Tibial nerve (tissue), 4 donors: Measurements from ENCODE around the gene JPH4. TPM values are rescaled to one million over a fixed set of nuclear protein-coding genes. Genes with fewer than 3 reads are reported as not detected.

Source experiments
- DNase-seq, 2 donors: peaks; one replicate each; pipeline ENCODE4 v3.0.0-alpha.2; 2019; ENCODE audit warnings: low spot score in 2 of 2
- H3K27ac ChIP-seq, 4 donors: fragments of 200-600 bp; sonication (generic) in 3 of 4; one replicate each; pipeline ENCODE4 v1.5.1; 2017 to 2019; ENCODE audit warnings: mild to moderate bottlenecking in 1 of 4
- H3K27me3 ChIP-seq, 2 donors: fragments of 200-600 bp; sonication (generic) in 1 of 2; one replicate each; pipeline versions ENCODE4 v1.5.1 to v1.6.0; 2017 to 2019
- H3K36me3 ChIP-seq, 3 donors: fragments of 200-600 bp; sonication (generic); one replicate each; pipeline ENCODE4 v1.5.1; 2018 to 2019
- H3K4me1 ChIP-seq, 4 donors: fragments of 200-600 bp; sonication (generic) in 3 of 4; one replicate each; pipeline ENCODE4 v1.5.1; 2017 to 2019
- H3K4me3 ChIP-seq, 4 donors: fragments of 200-600 bp; sonication (generic) in 3 of 4; one replicate each; pipeline ENCODE4 v1.5.1; 2017 to 2019; ENCODE audit warnings: mild to moderate bottlenecking in 1 of 4, moderate library complexity in 1 of 4
- H3K9me3 ChIP-seq, 4 donors: fragments of 200-600 bp; sonication (generic) in 3 of 4; one replicate each; pipeline ENCODE4 v1.5.1; 2017 to 2019
- EP300 ChIP-seq, 2 donors: sonication (generic); formaldehyde crosslinking; IDR thresholded peaks; one replicate each; pipeline ENCODE4 v1.6.1; 2017; ENCODE audit warnings: antibody characterized with exemption in 2 of 2, mild to moderate bottlenecking in 1 of 2
- POLR2A ChIP-seq, 2 donors: fragments of 450-650 bp; IDR thresholded peaks; one replicate each; pipeline ENCODE4 v1.6.1; 2017; ENCODE audit warnings: antibody characterized with exemption in 2 of 2, mild to moderate bottlenecking in 2 of 2, moderate library complexity in 2 of 2
- WGBS, 2 donors: methylation state at CpG; one replicate each; pipeline ENCODE4 v1.1.5; 2018; 5-methylcytosine and 5-hydroxymethylcytosine counted together
- total RNA-seq, 4 donors: library from RNA; depleted of rRNA; stranded (reverse); fragments of >200 nt; gene quantifications; one replicate each; pipeline ENCODE4 v1.1.0, GENCODE V29; 2016
- TF ChIP-seq, protein P1 (sequence below), 5 experiments: fragments of 200-600 bp in 3 of 5; fragments of 450-650 bp in 2 of 5; sonication (generic) in 3 of 5; IDR thresholded peaks; one replicate each; pipeline ENCODE4 v1.5.1; 2016 to 2019; ENCODE audit warnings: antibody characterized with exemption in 5 of 5, mild to moderate bottlenecking in 3 of 5, moderate library complexity in 2 of 5

The JPH4 gene
- total RNA-seq, 4 donors from 2014 or later, result 1.2 to 2.9 (median 2.2) TPM

DNA sequence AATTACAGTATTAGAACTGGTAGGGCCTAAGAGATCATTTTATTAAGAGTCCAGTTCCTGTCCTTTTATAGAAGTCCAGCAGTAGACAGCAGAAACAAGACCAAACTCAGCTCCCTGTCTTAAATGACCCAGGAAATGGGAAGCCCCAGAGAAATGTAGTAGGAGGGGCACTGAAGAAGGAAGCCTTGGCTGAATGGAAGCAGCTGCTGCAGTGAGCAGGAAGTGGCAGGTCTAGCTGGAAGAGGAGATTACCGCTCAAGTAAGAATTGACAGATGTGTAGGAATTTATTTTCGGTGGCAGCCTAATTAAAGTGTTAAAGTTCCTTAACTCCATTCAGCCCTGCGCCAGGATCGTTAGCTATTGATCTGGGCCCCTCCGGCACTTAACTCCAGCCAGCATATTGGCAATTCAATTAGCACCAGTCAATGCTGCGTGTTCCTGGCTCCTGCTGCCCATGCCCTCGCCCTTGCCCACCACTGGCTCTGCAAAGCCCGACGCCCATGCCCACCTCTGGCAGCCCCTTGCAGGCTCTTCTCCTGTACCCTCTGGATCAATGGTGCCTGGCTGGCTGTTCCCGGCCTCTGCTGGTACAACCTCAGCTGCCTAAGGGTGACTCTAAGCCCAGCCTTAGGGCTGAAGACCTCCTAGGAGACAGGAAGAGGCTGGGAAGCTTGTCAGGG, 48.1 kb downstream of the JPH4 start:
- WGBS, 2 donors, result 49 to 63% methylated on average over 10 of the region's 10 CpGs
- Histone ChIP-seq H3K27me3 (no peaks in the 10 kb centered on the region), H3K9me3 (no peaks in the 10 kb centered on the region), H3K27ac (peak overlapping the region in 2 of 4 donors; percentile 71 to 81), H3K4me1 (peaks cover 0 to 35% (median 6%) of the 10 kb centered on the region in 4 donors), H3K36me3 (peaks cover 0 to 44% (median 0%) of the 10 kb centered on the region in 3 donors), H3K4me3 (no peak overlapping the region)
- no peak for DNase-seq
- TF ChIP-seq, protein P1, sequence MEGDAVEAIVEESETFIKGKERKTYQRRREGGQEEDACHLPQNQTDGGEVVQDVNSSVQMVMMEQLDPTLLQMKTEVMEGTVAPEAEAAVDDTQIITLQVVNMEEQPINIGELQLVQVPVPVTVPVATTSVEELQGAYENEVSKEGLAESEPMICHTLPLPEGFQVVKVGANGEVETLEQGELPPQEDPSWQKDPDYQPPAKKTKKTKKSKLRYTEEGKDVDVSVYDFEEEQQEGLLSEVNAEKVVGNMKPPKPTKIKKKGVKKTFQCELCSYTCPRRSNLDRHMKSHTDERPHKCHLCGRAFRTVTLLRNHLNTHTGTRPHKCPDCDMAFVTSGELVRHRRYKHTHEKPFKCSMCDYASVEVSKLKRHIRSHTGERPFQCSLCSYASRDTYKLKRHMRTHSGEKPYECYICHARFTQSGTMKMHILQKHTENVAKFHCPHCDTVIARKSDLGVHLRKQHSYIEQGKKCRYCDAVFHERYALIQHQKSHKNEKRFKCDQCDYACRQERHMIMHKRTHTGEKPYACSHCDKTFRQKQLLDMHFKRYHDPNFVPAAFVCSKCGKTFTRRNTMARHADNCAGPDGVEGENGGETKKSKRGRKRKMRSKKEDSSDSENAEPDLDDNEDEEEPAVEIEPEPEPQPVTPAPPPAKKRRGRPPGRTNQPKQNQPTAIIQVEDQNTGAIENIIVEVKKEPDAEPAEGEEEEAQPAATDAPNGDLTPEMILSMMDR (IDR thresholded peaks at IDR 0.05), result no peak
- TF ChIP-seq POLR2A (IDR thresholded peaks at IDR 0.05) (no peak), EP300 (IDR thresholded peaks at IDR 0.05) (no peak)

DNA sequence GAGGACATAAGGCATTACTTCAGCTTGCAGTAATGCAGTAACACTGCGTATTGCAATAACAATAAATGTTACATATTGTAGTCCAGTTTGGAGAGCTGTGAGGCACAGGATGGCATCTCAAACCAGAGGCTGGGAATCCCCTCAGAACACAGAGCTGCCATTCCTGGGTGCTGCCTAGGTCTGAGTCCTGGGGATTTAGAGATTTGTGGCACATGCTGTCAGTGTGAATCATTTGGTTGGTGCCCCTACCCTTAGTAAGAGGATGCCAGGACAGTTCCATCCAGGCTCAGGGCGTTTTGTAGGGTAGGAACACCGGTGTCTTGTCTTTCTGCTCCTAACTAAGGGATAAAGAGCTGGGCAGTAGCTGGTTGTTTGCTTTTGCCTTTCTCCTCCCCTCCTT, 49.6 kb downstream of the JPH4 start:
- Histone ChIP-seq H3K27me3 (no peaks in the 10 kb centered on the region), H3K4me1 (peaks cover 0 to 35% (median 6%) of the 10 kb centered on the region in 4 donors), H3K4me3 (no peak overlapping the region), H3K27ac (peak overlapping the region in 3 of 4 donors; percentile 15 to 81 (median 71)), H3K36me3 (peaks cover 0 to 43% (median 0%) of the 10 kb centered on the region in 3 donors), H3K9me3 (no peaks in the 10 kb centered on the region)
- TF ChIP-seq, protein P1 (IDR thresholded peaks at IDR 0.05), result no peak
- TF ChIP-seq EP300 (IDR thresholded peaks at IDR 0.05) (no peak), POLR2A (IDR thresholded peaks at IDR 0.05) (no peak)
- 39 to 54% methylated on average over 3 of the region's 3 CpGs for WGBS, 2 donors
- DNase-seq, result no peak

DNA sequence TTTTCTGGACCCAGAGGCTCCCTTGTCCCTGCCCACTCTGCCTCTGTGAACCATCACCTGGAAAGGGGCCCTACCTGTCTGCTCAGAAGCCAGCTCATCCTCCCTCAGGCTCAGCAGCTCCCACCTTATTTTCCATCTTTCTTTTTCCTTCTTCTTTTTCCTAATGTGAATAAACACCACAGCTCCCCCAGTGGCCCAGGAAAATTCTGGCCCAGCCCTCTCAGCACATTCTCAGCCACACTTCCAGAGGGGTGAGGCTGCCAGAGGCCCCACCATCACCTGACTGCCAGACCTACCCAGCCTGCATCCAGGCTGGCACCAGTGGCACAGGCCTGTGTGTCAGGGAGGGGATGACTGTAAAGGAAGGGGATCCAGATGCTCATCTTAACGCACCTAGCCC, 50.0 kb downstream of the JPH4 start:
- TF ChIP-seq, protein P1 (IDR thresholded peaks at IDR 0.05), result peak in 2 of 5 experiments; percentile 14
- no peak for TF ChIP-seq POLR2A (IDR thresholded peaks at IDR 0.05)
- H3K4me1 ChIP-seq, result peaks cover 0 to 35% (median 6%) of the 10 kb centered on the region in 4 donors
- DNase-seq, result no peak
- WGBS, 2 donors, result 45 to 46% methylated on average over 1 of the region's 1 CpG
- peaks cover 0 to 43% (median 0%) of the 10 kb centered on the region in 3 donors for H3K36me3 ChIP-seq
- H3K4me3 ChIP-seq, result no peak overlapping the region
- H3K27ac ChIP-seq, result peak overlapping the region in 3 of 4 donors; percentile 15 to 81 (median 71)
- no peaks in the 10 kb centered on the region for H3K27me3 ChIP-seq
- no peaks in the 10 kb centered on the region for H3K9me3 ChIP-seq

DNA sequence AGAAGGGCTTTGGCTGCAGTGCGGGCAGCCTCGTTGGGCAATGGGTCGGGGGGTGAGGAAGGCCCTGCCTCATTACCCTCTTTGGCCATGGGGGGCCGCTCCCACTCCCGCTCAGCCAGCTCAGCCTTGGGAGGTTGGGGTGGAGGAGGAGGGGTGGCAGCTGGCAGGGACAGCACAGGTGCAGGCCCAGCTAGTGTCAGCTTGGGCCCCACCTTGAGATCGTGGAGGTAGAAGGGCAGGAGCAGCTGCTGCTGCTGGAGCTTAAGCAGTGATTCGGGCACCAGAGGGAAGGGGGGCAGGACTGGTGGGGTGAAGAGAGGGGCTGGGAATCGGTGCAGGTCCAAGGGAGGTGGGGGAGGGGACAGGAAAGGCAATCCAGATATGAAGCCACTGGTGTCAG, 53.0 kb downstream of the JPH4 start:
- Histone ChIP-seq H3K4me1 (peaks cover 0 to 26% (median 4%) of the 10 kb centered on the region in 4 donors), H3K4me3 (no peak overlapping the region), H3K27ac (no peak overlapping the region), H3K36me3 (peaks cover 0 to 57% (median 0%) of the 10 kb centered on the region in 3 donors), H3K9me3 (no peaks in the 10 kb centered on the region), H3K27me3 (no peaks in the 10 kb centered on the region)
- 83 to 86% methylated on average over 8 of the region's 8 CpGs for WGBS, 2 donors
- no peak for DNase-seq
- TF ChIP-seq EP300 (IDR thresholded peaks at IDR 0.05), result no peak
- no peak for TF ChIP-seq POLR2A (IDR thresholded peaks at IDR 0.05)
- TF ChIP-seq, protein P1 (IDR thresholded peaks at IDR 0.05), result no peak

DNA sequence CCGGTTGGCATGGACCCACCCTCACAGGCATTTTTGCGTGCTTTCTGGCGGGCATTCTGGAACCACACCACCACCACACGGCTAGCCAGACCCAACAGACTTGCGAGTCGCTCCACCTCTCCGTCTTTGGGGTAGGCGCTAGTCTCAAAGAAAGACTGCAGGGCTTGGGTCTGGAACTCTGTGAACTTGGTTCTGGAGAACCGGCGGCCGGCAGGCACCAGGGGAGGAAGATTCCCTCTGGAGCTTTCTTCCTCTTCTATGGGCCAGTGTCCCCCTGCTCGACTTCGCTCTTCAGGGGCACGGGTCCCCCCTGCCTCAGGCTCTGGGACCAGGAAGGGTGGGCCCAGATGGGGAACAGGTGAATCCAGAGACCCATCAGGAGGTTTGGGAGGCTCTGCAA, 53.6 kb downstream of the JPH4 start:
- TF ChIP-seq EP300 (IDR thresholded peaks at IDR 0.05), result no peak
- TF ChIP-seq, protein P1 (IDR thresholded peaks at IDR 0.05), result no peak

More for the DNA sequence above, 53.6 kb downstream of the JPH4 start:
- H3K36me3 ChIP-seq, result peaks cover 0 to 59% (median 0%) of the 10 kb centered on the region in 3 donors
- H3K27ac ChIP-seq, result no peak overlapping the region
- H3K4me3 ChIP-seq, result no peak overlapping the region
- WGBS, 2 donors, result 90 to 96% methylated on average over 13 to 14 of the region's 14 CpGs
- H3K9me3 ChIP-seq, result no peaks in the 10 kb centered on the region
- H3K4me1 ChIP-seq, result peaks cover 0 to 20% (median 2%) of the 10 kb centered on the region in 4 donors
- DNase-seq, result no peak
- H3K27me3 ChIP-seq, result no peaks in the 10 kb centered on the region
